Activated CD4-positive, alpha-beta T cell treated with anti-CD3 and anti-CD28 coated beads, Interleukin-2, Interleukin-6, amounts not matched to agents 100 ng/mL and 50 ng/mL, durations not matched to agents 16 hours and 8 hours (primary cell): ENCODE measurements around the gene SIGLEC9.
"Not testable (repeated sequence)": the region's sequence is repeated elsewhere in the genome, so short reads cannot be mapped to it uniquely, and the experiment has no call there.

Experiments
- DNase-seq: peaks from one replicate; pipeline ENCODE4 v3.0.0-alpha.2; 2020

The SIGLEC9 gene

GRCh38 chr19:51125421-51126075, 842 bp downstream of the SIGLEC9 start:
- DNase-seq, result no peak

- DNase-seq, result no peak
Measured at GRCh38 chr19:51127032-51127431, 2.3 kb downstream of the SIGLEC9 start.

GRCh38 chr19:51127755-51128154, 3.0 kb downstream of the SIGLEC9 start:
- no peak for DNase-seq

- DNase-seq, result no peak
Measured at GRCh38 chr19:51128227-51128626, 3.5 kb downstream of the SIGLEC9 start.

- no peak for DNase-seq
Measured at GRCh38 chr19:51129716-51130115, 5.0 kb downstream of the SIGLEC9 start.

GRCh38 chr19:51131780-51132680, 7.3 kb downstream of the SIGLEC9 start:
- peak; percentile 43 for DNase-seq

GRCh38 chr19:51135004-51135403, 10.3 kb downstream of the SIGLEC9 start:
- no peak for DNase-seq

GRCh38 chr19:51135986-51136762, 11.5 kb downstream of the SIGLEC9 start:
- no peak for DNase-seq

- no peak for DNase-seq
Measured at GRCh38 chr19:51136851-51137551, 12.3 kb downstream of the SIGLEC9 start.

- DNase-seq, result no peak
Measured at GRCh38 chr19:51137792-51138425, 13.2 kb downstream of the SIGLEC9 start.

GRCh38 chr19:51138549-51138979, 13.9 kb downstream of the SIGLEC9 start:
- DNase-seq, result no peak

GRCh38 chr19:51139299-51140014, 14.8 kb downstream of the SIGLEC9 start:
- DNase-seq, result no peak

GRCh38 chr19:51140441-51140840, 15.7 kb downstream of the SIGLEC9 start:
- DNase-seq, result no peak

- no peak for DNase-seq
Measured at GRCh38 chr19:51141181-51141580, 16.5 kb downstream of the SIGLEC9 start.

- no peak for DNase-seq
Measured at GRCh38 chr19:51142119-51142518, 17.4 kb downstream of the SIGLEC9 start, which contains the start of gene SIGLEC7. SIGLEC7 (plus strand) TSS chr19:51142301; CDS start chr19:51142370, 69 bp downstream.

GRCh38 chr19:51142809-51143475, 18.2 kb downstream of the SIGLEC9 start:
- DNase-seq, result not testable (repeated sequence)

GRCh38 chr19:51143486-51143885, 18.8 kb downstream of the SIGLEC9 start:
- no peak for DNase-seq

GRCh38 chr19:51144482-51145045, 19.9 kb downstream of the SIGLEC9 start:
- DNase-seq, result no peak

- DNase-seq, result no peak
Measured at GRCh38 chr19:51145916-51146493, 21.3 kb downstream of the SIGLEC9 start.

- no peak for DNase-seq
Measured at GRCh38 chr19:51146751-51147150, 22.0 kb downstream of the SIGLEC9 start.
